GM23338 (cell line): ENCODE measurements around the gene DDX49. TPM values are rescaled to one million over a fixed set of nuclear protein-coding genes. Genes with fewer than 3 reads are reported as not detected.

Source experiments
- ATAC-seq: fragments of 200-7000 bp; cut with Tn5 transposase; 3 replicates; pipeline ENCODE4 v1.9.1; 2020
- DNase-seq: peaks from one replicate; pipeline ENCODE4 v3.0.0-alpha.2; 2015; ENCODE audit warnings: low spot score
- H2AFZ ChIP-seq: fragments of 200-600 bp; sonication (generic); 2 replicates; pipeline ENCODE4 v1.8.0; 2016; ENCODE audit warnings: antibody characterized with exemption, mild to moderate bottlenecking, moderate library complexity
- H3F3A ChIP-seq: fragments of 200-600 bp; sonication (generic); replicated peaks from 2 replicates; pipeline ENCODE4 v1.8.0; 2017; ENCODE audit warnings: antibody characterized with exemption, mixed run types, low read depth
- H3K27ac ChIP-seq: fragments of 200-600 bp; sonication (generic); 2 replicates; pipeline ENCODE4 v1.6.1; 2016; ENCODE audit warnings: low read depth
- H3K27me3 ChIP-seq: fragments of 200-600 bp; sonication (generic); 2 replicates; pipeline ENCODE4 v1.8.0; 2016; ENCODE audit warnings: mild to moderate bottlenecking, mixed run types, moderate library complexity; ENCODE audit not compliant: insufficient read depth
- H3K36me3 ChIP-seq: fragments of 200-600 bp; sonication (generic); 2 replicates; pipeline ENCODE4 v1.8.0; 2016; ENCODE audit warnings: mild to moderate bottlenecking; ENCODE audit not compliant: insufficient read depth
- H3K4me1 ChIP-seq: fragments of 200-600 bp; sonication (generic); 2 replicates; pipeline ENCODE4 v1.8.0; 2016; ENCODE audit warnings: mild to moderate bottlenecking, moderate library complexity; ENCODE audit not compliant: insufficient read depth
- H3K4me2 ChIP-seq: fragments of 200-600 bp; sonication (generic); 2 replicates; pipeline ENCODE4 v1.7.1; 2017; ENCODE audit warnings: mixed run types
- H3K4me3 ChIP-seq: fragments of 200-600 bp; sonication (generic); 2 replicates; pipeline ENCODE4 v1.6.1; 2016; ENCODE audit warnings: mixed run types
- H3K79me2 ChIP-seq: fragments of 200-600 bp; sonication (generic); replicated peaks from 2 replicates; pipeline ENCODE4 v1.8.0; 2017; ENCODE audit warnings: mild to moderate bottlenecking; ENCODE audit not compliant: insufficient read depth
- H3K9me2 ChIP-seq: fragments of 200-600 bp; sonication (generic); 2 replicates; pipeline ENCODE4 v1.8.0; 2017; ENCODE audit not compliant: insufficient read depth
- H4K20me1 ChIP-seq: fragments of 200-600 bp; sonication (generic); replicated peaks from 2 replicates; pipeline ENCODE4 v1.8.0; 2017; ENCODE audit warnings: mild to moderate bottlenecking; ENCODE audit not compliant: insufficient read depth
- H3K27ac Mint-ChIP-seq: 2 replicates; pipeline ENCODE4 v1.8.0; 2020; ENCODE audit warnings: inconsistent platforms, mild to moderate bottlenecking, moderate library complexity, mixed read lengths
- H3K27me3 Mint-ChIP-seq: 3 replicates; pipeline ENCODE4 v1.8.0; 2022; ENCODE audit warnings: low read depth, mild to moderate bottlenecking, moderate library complexity, mixed read lengths, inconsistent platforms; ENCODE audit not compliant: insufficient read depth, poor library complexity
- H3K36me3 Mint-ChIP-seq: 3 replicates; pipeline ENCODE4 v1.8.0; 2021; ENCODE audit warnings: low read depth, mild to moderate bottlenecking, inconsistent platforms, moderate library complexity, mixed read lengths
- H3K4me1 Mint-ChIP-seq: 3 replicates; pipeline ENCODE4 v1.8.0; 2020; ENCODE audit warnings: mild to moderate bottlenecking, inconsistent platforms, mixed read lengths
- H3K4me3 Mint-ChIP-seq: 3 replicates; pipeline ENCODE4 v1.8.0; 2021; ENCODE audit warnings: moderate library complexity, mild to moderate bottlenecking, inconsistent platforms, mixed read lengths
- H3K9me3 Mint-ChIP-seq: 3 replicates; pipeline ENCODE4 v1.8.0; 2020; ENCODE audit warnings: moderate library complexity, mild to moderate bottlenecking, inconsistent platforms, mixed read lengths
- CREB1 ChIP-seq: fragments of 250-450 bp; sonication (Bioruptor Pico); IDR thresholded peaks from 2 replicates; pipeline ENCODE4 v1.5.0; 2020; ENCODE audit warnings: low read depth, mild to moderate bottlenecking, moderate library complexity
- JUNB ChIP-seq: IDR thresholded peaks from one replicate; pipeline ENCODE4 v1.6.1; 2016; ENCODE audit warnings: antibody characterized with exemption; ENCODE audit not compliant: unreplicated experiment
- NANOG ChIP-seq: IDR thresholded peaks from 2 replicates; pipeline ENCODE4 v1.6.1; 2016; ENCODE audit warnings: antibody characterized with exemption, borderline replicate concordance
- POLR2AphosphoS5 ChIP-seq: IDR thresholded peaks from 2 replicates; pipeline ENCODE4 v1.6.1; 2016; ENCODE audit warnings: antibody characterized with exemption, low read depth
- ZNF114 ChIP-seq: fragments of 250-450 bp; sonication (Bioruptor Pico); IDR thresholded peaks from 2 replicates; pipeline ENCODE4 v1.5.0; 2020; ENCODE audit warnings: mild to moderate bottlenecking, moderate library complexity
- ZNF331 ChIP-seq: fragments of 250-450 bp; sonication (Bioruptor Pico); IDR thresholded peaks from 2 replicates; pipeline ENCODE4 v1.5.0; 2020; ENCODE audit warnings: low read depth, mild to moderate bottlenecking, moderate library complexity
- polyA plus RNA-seq: library from polyadenylated mRNA; unstranded; fragments of >200 nt; fragmentation: Nextera tagmentation; extraction: Ambion mirVana; gene quantifications from 2 replicates; pipeline ENCODE4 v1.2.1, GENCODE V29; 2016
- total RNA-seq: library from RNA; depleted of rRNA; stranded (reverse); fragments of >200 nt; shearing (Covaris generic); gene quantifications from 2 replicates; pipeline ENCODE4 v1.2.3, GENCODE V29; 2014
- TF ChIP-seq, protein P1 (sequence below): IDR thresholded peaks from 2 replicates; pipeline ENCODE4 v1.6.1; 2016; ENCODE audit warnings: antibody characterized with exemption
- TF ChIP-seq, protein P2 (sequence below): IDR thresholded peaks from one replicate; pipeline ENCODE4 v1.6.1; 2018; ENCODE audit warnings: antibody characterized with exemption; ENCODE audit not compliant: unreplicated experiment
- TF ChIP-seq, protein P3 (sequence below): fragments of 250-450 bp; sonication (Bioruptor Pico); IDR thresholded peaks from 2 replicates; pipeline ENCODE4 v1.5.0; 2020; ENCODE audit warnings: mild to moderate bottlenecking, moderate library complexity
- TF ChIP-seq, protein P4 (sequence below), 2 experiments: fragments of 200-600 bp in 1 of 2; sonication (generic) in 1 of 2; conservative IDR thresholded peaks; 2 replicates each; pipeline versions ENCODE4 v1.5.1 to v1.6.1; 2016 to 2017; ENCODE audit warnings: antibody characterized with exemption in 2 of 2, low read depth in 2 of 2, mild to moderate bottlenecking in 2 of 2, moderate library complexity in 1 of 2

Gene DDX49
- total and polyA plus RNA-seq, 2 experiments from 2014 or later = 40.2 to 75.3 TPM

DNA sequence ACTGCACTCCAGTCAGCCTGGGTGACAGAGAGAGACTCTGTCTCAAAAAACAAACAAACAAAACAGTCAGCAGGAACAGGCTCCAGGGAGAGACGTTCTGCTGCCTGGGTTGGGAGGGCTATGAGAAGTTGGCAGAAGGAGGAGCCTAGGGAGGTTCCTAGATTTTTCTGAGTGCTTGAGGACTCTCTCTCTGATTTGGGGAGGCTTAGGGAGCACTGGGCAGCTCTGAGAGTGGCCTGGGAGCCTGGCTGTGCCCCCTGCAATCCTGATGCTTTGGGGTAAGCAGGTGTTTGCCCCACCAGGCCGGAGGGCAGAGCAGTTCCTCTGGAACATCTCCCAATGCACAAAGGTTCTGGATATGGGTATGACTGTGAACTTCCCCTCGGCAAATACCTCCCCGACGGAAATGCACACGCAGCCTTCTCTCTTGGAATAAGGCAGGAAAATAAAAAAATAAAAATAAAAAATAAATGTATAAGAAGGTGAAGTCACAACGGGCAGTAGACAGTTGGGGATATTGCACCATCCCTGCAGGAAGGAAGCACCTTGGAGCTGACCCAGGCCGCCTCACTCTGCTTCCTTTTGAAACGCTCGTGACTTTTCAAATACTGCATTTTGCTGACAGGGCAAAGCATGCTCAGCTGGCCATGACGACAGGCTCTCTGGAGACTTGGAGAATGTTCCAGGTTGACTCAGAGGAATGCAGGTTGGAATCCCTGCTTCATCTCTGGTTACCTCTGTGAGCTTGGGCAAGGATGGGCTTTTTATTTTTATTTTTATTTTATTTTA is 48.0 kb downstream of the DDX49 start:
- H3K4me2 ChIP-seq = no peak overlapping the region
- no peaks in the 10 kb centered on the region for H3K9me2 ChIP-seq
- Mint-ChIP-seq H3K27me3 (peaks cover 11% of the 10 kb centered on the region), H3K4me3 (no peak overlapping the region), H3K4me1 (peaks cover 4% of the 10 kb centered on the region), H3K36me3 (no peaks in the 10 kb centered on the region), H3K9me3 (peaks cover 6% of the 10 kb centered on the region; the same call in 2 of the 3 replicates), H3K27ac (no peak overlapping the region)
- no peak overlapping the region for H3K27ac ChIP-seq
- no peaks in the 10 kb centered on the region for H3K79me2 ChIP-seq
- DNase-seq (peak; percentile 17), ATAC-seq (no peak)
- H3K36me3 ChIP-seq = no peaks in the 10 kb centered on the region
- H2AFZ ChIP-seq = no peak overlapping the region; the same call in 1 of the 2 replicates
- 0 out of 2 replicates have a peak, but pooled peaks cover 3% of the 10 kb centered on the region for H3F3A ChIP-seq
- no peaks in the 10 kb centered on the region for H3K27me3 ChIP-seq
- no peak for TF ChIP-seq POLR2AphosphoS5
- TF ChIP-seq NANOG = no peak
- TF ChIP-seq, protein P1, sequence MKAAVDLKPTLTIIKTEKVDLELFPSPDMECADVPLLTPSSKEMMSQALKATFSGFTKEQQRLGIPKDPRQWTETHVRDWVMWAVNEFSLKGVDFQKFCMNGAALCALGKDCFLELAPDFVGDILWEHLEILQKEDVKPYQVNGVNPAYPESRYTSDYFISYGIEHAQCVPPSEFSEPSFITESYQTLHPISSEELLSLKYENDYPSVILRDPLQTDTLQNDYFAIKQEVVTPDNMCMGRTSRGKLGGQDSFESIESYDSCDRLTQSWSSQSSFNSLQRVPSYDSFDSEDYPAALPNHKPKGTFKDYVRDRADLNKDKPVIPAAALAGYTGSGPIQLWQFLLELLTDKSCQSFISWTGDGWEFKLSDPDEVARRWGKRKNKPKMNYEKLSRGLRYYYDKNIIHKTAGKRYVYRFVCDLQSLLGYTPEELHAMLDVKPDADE = no peak
- no peak for TF ChIP-seq CREB1 (CRISPR knock-in tag)
- TF ChIP-seq, protein P2, sequence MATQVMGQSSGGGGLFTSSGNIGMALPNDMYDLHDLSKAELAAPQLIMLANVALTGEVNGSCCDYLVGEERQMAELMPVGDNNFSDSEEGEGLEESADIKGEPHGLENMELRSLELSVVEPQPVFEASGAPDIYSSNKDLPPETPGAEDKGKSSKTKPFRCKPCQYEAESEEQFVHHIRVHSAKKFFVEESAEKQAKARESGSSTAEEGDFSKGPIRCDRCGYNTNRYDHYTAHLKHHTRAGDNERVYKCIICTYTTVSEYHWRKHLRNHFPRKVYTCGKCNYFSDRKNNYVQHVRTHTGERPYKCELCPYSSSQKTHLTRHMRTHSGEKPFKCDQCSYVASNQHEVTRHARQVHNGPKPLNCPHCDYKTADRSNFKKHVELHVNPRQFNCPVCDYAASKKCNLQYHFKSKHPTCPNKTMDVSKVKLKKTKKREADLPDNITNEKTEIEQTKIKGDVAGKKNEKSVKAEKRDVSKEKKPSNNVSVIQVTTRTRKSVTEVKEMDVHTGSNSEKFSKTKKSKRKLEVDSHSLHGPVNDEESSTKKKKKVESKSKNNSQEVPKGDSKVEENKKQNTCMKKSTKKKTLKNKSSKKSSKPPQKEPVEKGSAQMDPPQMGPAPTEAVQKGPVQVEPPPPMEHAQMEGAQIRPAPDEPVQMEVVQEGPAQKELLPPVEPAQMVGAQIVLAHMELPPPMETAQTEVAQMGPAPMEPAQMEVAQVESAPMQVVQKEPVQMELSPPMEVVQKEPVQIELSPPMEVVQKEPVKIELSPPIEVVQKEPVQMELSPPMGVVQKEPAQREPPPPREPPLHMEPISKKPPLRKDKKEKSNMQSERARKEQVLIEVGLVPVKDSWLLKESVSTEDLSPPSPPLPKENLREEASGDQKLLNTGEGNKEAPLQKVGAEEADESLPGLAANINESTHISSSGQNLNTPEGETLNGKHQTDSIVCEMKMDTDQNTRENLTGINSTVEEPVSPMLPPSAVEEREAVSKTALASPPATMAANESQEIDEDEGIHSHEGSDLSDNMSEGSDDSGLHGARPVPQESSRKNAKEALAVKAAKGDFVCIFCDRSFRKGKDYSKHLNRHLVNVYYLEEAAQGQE = no peak
- TF ChIP-seq, protein P3, sequence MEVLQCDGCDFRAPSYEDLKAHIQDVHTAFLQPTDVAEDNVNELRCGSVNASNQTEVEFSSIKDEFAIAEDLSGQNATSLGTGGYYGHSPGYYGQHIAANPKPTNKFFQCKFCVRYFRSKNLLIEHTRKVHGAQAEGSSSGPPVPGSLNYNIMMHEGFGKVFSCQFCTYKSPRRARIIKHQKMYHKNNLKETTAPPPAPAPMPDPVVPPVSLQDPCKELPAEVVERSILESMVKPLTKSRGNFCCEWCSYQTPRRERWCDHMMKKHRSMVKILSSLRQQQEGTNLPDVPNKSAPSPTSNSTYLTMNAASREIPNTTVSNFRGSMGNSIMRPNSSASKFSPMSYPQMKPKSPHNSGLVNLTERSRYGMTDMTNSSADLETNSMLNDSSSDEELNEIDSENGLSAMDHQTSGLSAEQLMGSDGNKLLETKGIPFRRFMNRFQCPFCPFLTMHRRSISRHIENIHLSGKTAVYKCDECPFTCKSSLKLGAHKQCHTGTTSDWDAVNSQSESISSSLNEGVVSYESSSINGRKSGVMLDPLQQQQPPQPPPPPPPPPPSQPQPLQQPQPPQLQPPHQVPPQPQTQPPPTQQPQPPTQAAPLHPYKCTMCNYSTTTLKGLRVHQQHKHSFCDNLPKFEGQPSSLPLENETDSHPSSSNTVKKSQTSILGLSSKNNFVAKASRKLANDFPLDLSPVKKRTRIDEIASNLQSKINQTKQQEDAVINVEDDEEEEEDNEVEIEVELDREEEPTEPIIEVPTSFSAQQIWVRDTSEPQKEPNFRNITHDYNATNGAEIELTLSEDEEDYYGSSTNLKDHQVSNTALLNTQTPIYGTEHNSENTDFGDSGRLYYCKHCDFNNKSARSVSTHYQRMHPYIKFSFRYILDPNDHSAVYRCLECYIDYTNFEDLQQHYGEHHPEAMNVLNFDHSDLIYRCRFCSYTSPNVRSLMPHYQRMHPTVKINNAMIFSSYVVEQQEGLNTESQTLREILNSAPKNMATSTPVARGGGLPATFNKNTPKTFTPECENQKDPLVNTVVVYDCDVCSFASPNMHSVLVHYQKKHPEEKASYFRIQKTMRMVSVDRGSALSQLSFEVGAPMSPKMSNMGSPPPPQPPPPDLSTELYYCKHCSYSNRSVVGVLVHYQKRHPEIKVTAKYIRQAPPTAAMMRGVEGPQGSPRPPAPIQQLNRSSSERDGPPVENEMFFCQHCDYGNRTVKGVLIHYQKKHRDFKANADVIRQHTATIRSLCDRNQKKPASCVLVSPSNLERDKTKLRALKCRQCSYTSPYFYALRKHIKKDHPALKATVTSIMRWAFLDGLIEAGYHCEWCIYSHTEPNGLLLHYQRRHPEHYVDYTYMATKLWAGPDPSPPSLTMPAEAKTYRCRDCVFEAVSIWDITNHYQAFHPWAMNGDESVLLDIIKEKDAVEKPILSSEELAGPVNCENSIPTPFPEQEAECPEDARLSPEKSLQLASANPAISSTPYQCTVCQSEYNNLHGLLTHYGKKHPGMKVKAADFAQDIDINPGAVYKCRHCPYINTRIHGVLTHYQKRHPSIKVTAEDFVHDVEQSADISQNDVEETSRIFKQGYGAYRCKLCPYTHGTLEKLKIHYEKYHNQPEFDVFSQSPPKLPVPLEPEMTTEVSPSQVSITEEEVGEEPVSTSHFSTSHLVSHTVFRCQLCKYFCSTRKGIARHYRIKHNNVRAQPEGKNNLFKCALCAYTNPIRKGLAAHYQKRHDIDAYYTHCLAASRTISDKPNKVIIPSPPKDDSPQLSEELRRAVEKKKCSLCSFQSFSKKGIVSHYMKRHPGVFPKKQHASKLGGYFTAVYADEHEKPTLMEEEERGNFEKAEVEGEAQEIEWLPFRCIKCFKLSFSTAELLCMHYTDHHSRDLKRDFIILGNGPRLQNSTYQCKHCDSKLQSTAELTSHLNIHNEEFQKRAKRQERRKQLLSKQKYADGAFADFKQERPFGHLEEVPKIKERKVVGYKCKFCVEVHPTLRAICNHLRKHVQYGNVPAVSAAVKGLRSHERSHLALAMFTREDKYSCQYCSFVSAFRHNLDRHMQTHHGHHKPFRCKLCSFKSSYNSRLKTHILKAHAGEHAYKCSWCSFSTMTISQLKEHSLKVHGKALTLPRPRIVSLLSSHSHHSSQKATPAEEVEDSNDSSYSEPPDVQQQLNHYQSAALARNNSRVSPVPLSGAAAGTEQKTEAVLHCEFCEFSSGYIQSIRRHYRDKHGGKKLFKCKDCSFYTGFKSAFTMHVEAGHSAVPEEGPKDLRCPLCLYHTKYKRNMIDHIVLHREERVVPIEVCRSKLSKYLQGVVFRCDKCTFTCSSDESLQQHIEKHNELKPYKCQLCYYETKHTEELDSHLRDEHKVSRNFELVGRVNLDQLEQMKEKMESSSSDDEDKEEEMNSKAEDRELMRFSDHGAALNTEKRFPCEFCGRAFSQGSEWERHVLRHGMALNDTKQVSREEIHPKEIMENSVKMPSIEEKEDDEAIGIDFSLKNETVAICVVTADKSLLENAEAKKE = no peak
- TF ChIP-seq ZNF331 (CRISPR knock-in tag) = no peak
- TF ChIP-seq, protein P4, sequence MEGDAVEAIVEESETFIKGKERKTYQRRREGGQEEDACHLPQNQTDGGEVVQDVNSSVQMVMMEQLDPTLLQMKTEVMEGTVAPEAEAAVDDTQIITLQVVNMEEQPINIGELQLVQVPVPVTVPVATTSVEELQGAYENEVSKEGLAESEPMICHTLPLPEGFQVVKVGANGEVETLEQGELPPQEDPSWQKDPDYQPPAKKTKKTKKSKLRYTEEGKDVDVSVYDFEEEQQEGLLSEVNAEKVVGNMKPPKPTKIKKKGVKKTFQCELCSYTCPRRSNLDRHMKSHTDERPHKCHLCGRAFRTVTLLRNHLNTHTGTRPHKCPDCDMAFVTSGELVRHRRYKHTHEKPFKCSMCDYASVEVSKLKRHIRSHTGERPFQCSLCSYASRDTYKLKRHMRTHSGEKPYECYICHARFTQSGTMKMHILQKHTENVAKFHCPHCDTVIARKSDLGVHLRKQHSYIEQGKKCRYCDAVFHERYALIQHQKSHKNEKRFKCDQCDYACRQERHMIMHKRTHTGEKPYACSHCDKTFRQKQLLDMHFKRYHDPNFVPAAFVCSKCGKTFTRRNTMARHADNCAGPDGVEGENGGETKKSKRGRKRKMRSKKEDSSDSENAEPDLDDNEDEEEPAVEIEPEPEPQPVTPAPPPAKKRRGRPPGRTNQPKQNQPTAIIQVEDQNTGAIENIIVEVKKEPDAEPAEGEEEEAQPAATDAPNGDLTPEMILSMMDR (conservative IDR thresholded peaks at IDR 0.05; ENCODE audit: low read depth in 2 of 2) = no peak
- TF ChIP-seq ZNF114 (CRISPR knock-in tag) = no peak
- TF ChIP-seq JUNB = no peak
- H4K20me1 ChIP-seq = no peaks in the 10 kb centered on the region
- H3K4me3 ChIP-seq = no peak overlapping the region
- no peaks in the 10 kb centered on the region; the same call in 1 of the 2 replicates for H3K4me1 ChIP-seq
